CD1c-positive myeloid dendritic cell (primary cell): Measurements from ENCODE around the gene PILRB.
"Not testable (repeated sequence)": the region's sequence is repeated elsewhere in the genome, so short reads cannot be mapped to it uniquely, and the experiment has no call there.

ENCODE experiments used
- DNase-seq: peaks from one replicate; pipeline ENCODE4 v3.0.0-alpha.2; 2016; ENCODE audit errors: extremely low spot score

PILRB gene

GRCh38 chr7:100358027-100358856 lies at the start of gene PILRB:
Gene PILRB, plus strand, starts transcription at chr7:100358117. Its CDS starts 186 bp downstream, at chr7:100358303.
- no peak for DNase-seq

- peak; percentile 40 for DNase-seq
Observed at GRCh38 chr7:100318329-100318728, 39.6 kb upstream of the PILRB start.

GRCh38 chr7:100321648-100322047 lies 36.3 kb upstream of the PILRB start:
- DNase-seq, result not testable (repeated sequence)

- DNase-seq, result not testable (repeated sequence)
Observed at GRCh38 chr7:100324194-100324593, 33.7 kb upstream of the PILRB start.

- DNase-seq, result not testable (repeated sequence)
Observed at GRCh38 chr7:100325671-100326070, 32.2 kb upstream of the PILRB start.

GRCh38 chr7:100326914-100327313 lies 31.0 kb upstream of the PILRB start:
- DNase-seq, result not testable (repeated sequence)

GRCh38 chr7:100335566-100336466 lies 22.1 kb upstream of the PILRB start:
- peak; percentile 93 for DNase-seq

- not testable (repeated sequence) for DNase-seq
Observed at GRCh38 chr7:100338083-100338696, 19.7 kb upstream of the PILRB start.

GRCh38 chr7:100341286-100341685 lies 16.6 kb upstream of the PILRB start:
- DNase-seq, result not testable (repeated sequence)

GRCh38 chr7:100342765-100343164 lies 15.2 kb upstream of the PILRB start:
- DNase-seq, result no peak

GRCh38 chr7:100344124-100344559 lies 13.8 kb upstream of the PILRB start:
- not testable (repeated sequence) for DNase-seq

GRCh38 chr7:100344560-100345287 lies 13.2 kb upstream of the PILRB start:
- DNase-seq, result peak; percentile 65

- DNase-seq, result peak; percentile 38
Observed at GRCh38 chr7:100345288-100345672, 12.6 kb upstream of the PILRB start.

GRCh38 chr7:100346921-100347320 lies 11.0 kb upstream of the PILRB start:
- DNase-seq, result no peak

- no peak for DNase-seq
Observed at GRCh38 chr7:100348805-100349204, 9.1 kb upstream of the PILRB start.

- DNase-seq, result no peak
Observed at GRCh38 chr7:100349757-100350156, 8.2 kb upstream of the PILRB start.

GRCh38 chr7:100351657-100352058 lies 6.3 kb upstream of the PILRB start:
- DNase-seq, result no peak

GRCh38 chr7:100352230-100352781 lies 5.6 kb upstream of the PILRB start:
- DNase-seq, result not testable (repeated sequence)

GRCh38 chr7:100352984-100353684 lies 4.8 kb upstream of the PILRB start:
- DNase-seq, result no peak

GRCh38 chr7:100353685-100354330 lies 4.1 kb upstream of the PILRB start:
- DNase-seq, result no peak
